ENCODE measurements around the gene TXNL4A.

DNA sequence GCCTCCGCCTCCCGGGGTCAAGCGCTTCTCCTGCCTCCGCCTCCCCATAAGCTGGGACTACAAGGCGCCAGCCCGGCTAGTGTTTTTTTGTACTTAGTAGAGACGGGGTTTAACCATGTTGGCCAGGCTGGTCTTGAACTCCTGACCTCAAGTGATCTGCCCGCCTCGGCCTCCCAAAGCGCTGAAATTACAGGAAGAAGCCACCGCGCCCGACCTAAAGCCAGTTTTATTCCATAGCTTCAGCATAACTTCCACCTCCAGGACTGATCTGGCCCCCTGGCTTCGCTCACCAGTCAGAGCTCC, 783 bp upstream of the TXNL4A start:
- TF ChIP-seq CTCF (IDR thresholded peaks at IDR 0.05) (no peak), EZH2 (IDR thresholded peaks at IDR 0.05; ENCODE audit: borderline replicate concordance, insufficient read depth, low read depth, low read length, poor library complexity, severe bottlenecking) (no peak)

All from B cell (primary cell).